ENCODE data around the gene NPS. TPM values are rescaled to one million over a fixed set of nuclear protein-coding genes. Genes with fewer than 3 reads are reported as not detected.

Gene NPS, protein sequence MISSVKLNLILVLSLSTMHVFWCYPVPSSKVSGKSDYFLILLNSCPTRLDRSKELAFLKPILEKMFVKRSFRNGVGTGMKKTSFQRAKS
- not detected for total RNA-seq

DNA sequence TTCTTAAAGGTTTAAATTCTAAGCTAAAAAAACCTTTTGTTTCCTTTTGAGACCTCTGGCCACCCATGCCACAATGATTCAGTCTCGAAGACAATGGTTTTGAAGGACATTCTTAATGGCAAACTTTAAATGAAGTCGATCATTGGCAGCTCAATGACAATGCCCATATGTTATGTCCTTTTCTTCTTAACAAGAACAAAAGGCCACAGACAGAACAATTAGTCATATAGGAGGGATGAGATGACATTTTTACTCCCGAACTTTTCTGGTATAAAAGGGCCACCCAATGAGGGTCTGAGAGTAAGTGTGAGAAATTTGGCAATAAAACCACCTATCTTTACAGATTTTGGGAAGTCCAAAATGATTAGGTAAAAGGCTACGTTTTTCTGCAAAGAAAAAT lies at the start of gene NPS:
Gene NPS (plus strand): TSS at position 301 of the 400 bp plus-strand sequence. CDS start 60 bp downstream, at position 361.
- no peak within 1 kb of the TSS for H3K4me3 ChIP-seq
- no peak for DNase-seq (ENCODE audit: low spot score)
- H3K27me3 ChIP-seq: no peaks in the 10 kb centered on the region
- H3K27ac ChIP-seq: no peak within 1 kb of the TSS
- H3K36me3 ChIP-seq: no peaks in the 10 kb centered on the region
- H3K9me3 ChIP-seq: peaks cover 0 to 15% of the 10 kb centered on the region in 2 donors
- no peaks in the 10 kb centered on the region for H3K4me1 ChIP-seq
- TF ChIP-seq, protein P1, sequence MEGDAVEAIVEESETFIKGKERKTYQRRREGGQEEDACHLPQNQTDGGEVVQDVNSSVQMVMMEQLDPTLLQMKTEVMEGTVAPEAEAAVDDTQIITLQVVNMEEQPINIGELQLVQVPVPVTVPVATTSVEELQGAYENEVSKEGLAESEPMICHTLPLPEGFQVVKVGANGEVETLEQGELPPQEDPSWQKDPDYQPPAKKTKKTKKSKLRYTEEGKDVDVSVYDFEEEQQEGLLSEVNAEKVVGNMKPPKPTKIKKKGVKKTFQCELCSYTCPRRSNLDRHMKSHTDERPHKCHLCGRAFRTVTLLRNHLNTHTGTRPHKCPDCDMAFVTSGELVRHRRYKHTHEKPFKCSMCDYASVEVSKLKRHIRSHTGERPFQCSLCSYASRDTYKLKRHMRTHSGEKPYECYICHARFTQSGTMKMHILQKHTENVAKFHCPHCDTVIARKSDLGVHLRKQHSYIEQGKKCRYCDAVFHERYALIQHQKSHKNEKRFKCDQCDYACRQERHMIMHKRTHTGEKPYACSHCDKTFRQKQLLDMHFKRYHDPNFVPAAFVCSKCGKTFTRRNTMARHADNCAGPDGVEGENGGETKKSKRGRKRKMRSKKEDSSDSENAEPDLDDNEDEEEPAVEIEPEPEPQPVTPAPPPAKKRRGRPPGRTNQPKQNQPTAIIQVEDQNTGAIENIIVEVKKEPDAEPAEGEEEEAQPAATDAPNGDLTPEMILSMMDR (IDR thresholded peaks at IDR 0.05): no peak

DNA sequence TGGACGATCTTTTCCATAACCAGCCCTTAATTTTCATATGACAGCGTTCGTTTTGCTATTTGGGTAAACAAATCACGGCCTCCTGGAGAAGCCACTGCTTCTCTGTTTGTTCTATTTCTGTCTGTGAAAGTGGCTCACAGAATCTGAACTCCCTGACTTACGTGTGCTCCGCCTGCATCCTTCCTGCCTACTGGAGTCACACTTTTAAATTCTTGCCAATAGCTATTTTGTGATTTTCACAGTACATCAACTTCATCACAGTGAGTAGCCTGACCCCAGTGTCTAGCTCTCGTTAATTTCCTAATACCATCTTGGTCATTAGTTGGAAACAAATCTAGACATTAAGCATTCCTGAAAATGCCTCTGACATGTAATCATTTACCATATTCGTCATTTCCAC lies 49.0 kb upstream of the NPS start:
- no peak overlapping the region for H3K4me3 ChIP-seq
- TF ChIP-seq, protein P1 (IDR thresholded peaks at IDR 0.05): no peak
- no peak overlapping the region for H3K27ac ChIP-seq
- H3K27me3 ChIP-seq: no peaks in the 10 kb centered on the region
- H3K9me3 ChIP-seq: no peaks in the 10 kb centered on the region
- H3K36me3 ChIP-seq: no peaks in the 10 kb centered on the region
- H3K4me1 ChIP-seq: no peaks in the 10 kb centered on the region
- DNase-seq (ENCODE audit: low spot score): no peak

DNA sequence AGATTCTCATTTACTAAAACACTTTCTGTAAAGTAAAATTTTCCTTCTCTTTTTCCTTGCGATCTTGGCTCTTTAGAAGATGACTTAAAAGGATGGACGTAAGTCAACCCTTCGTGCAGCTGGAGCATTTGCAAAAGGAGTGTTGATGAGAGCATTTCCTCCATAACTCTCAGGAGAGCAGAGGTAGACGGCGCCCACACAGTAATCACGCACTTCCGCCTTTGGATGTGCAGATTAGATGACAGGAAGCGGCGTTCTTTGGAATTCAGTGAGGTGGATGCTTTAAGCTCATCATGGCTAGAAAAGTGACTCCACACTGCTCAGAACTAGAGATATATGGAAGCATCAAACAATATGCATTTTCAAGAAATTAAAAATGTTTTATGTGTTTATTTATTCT lies 43.0 kb upstream of the NPS start:
- Histone ChIP-seq H3K4me1 (no peaks in the 10 kb centered on the region), H3K9me3 (no peaks in the 10 kb centered on the region), H3K4me3 (no peak overlapping the region), H3K27me3 (no peaks in the 10 kb centered on the region), H3K27ac (no peak overlapping the region), H3K36me3 (no peaks in the 10 kb centered on the region)
- TF ChIP-seq, protein P1 (IDR thresholded peaks at IDR 0.05): no peak
- no peak for DNase-seq (ENCODE audit: low spot score)

DNA sequence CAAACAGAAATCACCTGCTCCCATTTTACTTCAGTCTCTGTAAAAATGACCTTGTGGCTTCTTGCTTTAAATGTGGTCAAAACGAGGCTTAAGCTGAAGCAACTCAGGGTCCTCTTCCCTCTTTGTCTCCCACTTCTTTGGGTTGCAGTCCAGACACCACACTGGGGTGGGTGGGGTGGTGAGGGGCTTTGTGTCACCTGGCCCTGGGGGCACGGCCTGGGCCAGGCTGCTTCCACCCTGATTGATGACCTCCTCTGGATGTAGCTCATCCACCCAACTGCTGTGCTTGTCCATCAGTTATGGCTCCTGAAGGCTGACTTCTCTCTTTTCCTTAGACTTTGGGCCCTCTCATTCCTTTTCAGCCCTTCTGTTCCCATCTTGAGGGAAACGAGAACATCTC lies 26.8 kb upstream of the NPS start:
- peaks cover 0 to under 1% of the 10 kb centered on the region in 2 donors for H3K4me1 ChIP-seq
- no peak for DNase-seq (ENCODE audit: low spot score)
- H3K36me3 ChIP-seq: no peaks in the 10 kb centered on the region
- H3K9me3 ChIP-seq: peaks cover 0 to 9% of the 10 kb centered on the region in 2 donors
- no peak overlapping the region for H3K27ac ChIP-seq
- H3K27me3 ChIP-seq: no peaks in the 10 kb centered on the region
- TF ChIP-seq, protein P1 (IDR thresholded peaks at IDR 0.05): no peak
- no peak overlapping the region for H3K4me3 ChIP-seq

DNA sequence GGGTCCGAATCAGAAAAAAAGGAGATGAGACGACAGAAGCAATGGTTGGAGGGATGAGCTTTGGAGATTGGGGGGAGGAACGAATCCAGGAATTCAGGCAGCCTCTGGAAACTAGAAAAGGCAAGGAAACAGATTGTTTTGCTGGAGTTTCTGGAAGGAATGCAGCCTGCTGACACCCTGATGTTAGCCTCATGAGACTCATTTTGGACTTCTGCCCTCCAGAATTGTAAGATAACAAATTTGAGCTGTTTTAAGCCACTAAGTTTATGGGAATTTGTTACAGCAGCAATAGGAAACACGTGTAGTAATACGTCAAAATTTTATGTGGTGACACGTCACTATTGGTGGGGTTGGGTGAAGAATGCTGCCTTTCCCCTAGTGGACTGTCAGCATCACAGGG lies 25.6 kb upstream of the NPS start:
- TF ChIP-seq, protein P1 (IDR thresholded peaks at IDR 0.05): no peak
- H3K27ac ChIP-seq: no peak overlapping the region
- H3K9me3 ChIP-seq: peaks cover 0 to 9% of the 10 kb centered on the region in 2 donors
- H3K4me3 ChIP-seq: no peak overlapping the region
- H3K36me3 ChIP-seq: no peaks in the 10 kb centered on the region
- peaks cover 0 to 6% of the 10 kb centered on the region in 2 donors for H3K4me1 ChIP-seq
- H3K27me3 ChIP-seq: no peaks in the 10 kb centered on the region
- DNase-seq (ENCODE audit: low spot score): no peak

DNA sequence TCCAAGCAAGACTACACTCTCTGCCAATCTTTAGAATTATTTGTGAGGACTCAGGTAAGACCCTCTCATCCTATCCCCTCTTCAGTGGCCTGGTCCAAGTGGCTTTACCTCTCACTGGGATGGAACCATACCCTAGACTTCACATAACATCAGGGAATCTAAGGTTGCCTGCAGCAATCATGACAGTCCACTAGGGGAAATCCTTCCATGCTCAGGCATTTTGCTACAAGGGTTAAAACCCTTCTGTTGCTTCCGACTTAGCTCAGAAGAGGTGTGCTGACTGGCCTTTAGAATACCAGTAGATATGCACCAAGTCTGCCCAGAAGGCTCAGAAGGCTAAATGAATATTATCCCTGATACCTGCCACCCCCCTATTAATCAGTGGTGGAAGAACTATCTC lies 24.9 kb upstream of the NPS start:
- TF ChIP-seq, protein P1 (IDR thresholded peaks at IDR 0.05): no peak
- Histone ChIP-seq H3K4me1 (peaks cover 0 to 6% of the 10 kb centered on the region in 2 donors), H3K4me3 (no peak overlapping the region), H3K27ac (no peak overlapping the region), H3K36me3 (no peaks in the 10 kb centered on the region), H3K27me3 (no peaks in the 10 kb centered on the region), H3K9me3 (peaks cover 0 to 9% of the 10 kb centered on the region in 2 donors)
- no peak for DNase-seq (ENCODE audit: low spot score)
